H9 (cell line): ENCODE results near the gene HACD1. TPM values are rescaled to one million over a fixed set of nuclear protein-coding genes. Genes with fewer than 3 reads are reported as not detected.

Experiments
- DNase-seq: peaks from one replicate; pipeline ENCODE4 v3.0.0-alpha.2; 2017
- H2AFZ ChIP-seq: one replicate; pipeline ENCODE4 v1.6.1; 2013; ENCODE audit warnings: mild to moderate bottlenecking, low read length, control low read depth, moderate library complexity
- H2AK5ac ChIP-seq: 2 replicates; pipeline ENCODE4 v1.6.1; 2013; ENCODE audit warnings: low read length, control low read depth, mixed read lengths; ENCODE audit not compliant: insufficient read length
- H2BK120ac ChIP-seq: one replicate; pipeline ENCODE4 v1.6.1; 2013; ENCODE audit warnings: low read depth, mild to moderate bottlenecking, low read length, control low read depth, inconsistent platforms; ENCODE audit not compliant: poor library complexity, severe bottlenecking
- H2BK12ac ChIP-seq: 2 replicates; pipeline ENCODE4 v1.6.1; 2013; ENCODE audit warnings: low read length, control low read depth, mixed read lengths, low read depth; ENCODE audit not compliant: insufficient read length
- H2BK15ac ChIP-seq: 2 replicates; pipeline ENCODE4 v1.6.1; 2013; ENCODE audit warnings: low read depth, low read length, control low read depth
- H2BK20ac ChIP-seq: one replicate; pipeline ENCODE4 v1.6.1; 2013; ENCODE audit warnings: low read depth, mild to moderate bottlenecking, low read length, control low read depth, inconsistent platforms; ENCODE audit not compliant: poor library complexity, severe bottlenecking
- H2BK5ac ChIP-seq: 2 replicates; pipeline ENCODE4 v1.6.1; 2013; ENCODE audit warnings: low read length, control low read depth, mixed read lengths; ENCODE audit not compliant: insufficient read length
- H3K14ac ChIP-seq: 2 replicates; pipeline ENCODE4 v1.6.1; 2013; ENCODE audit warnings: low read length, control low read depth; ENCODE audit not compliant: insufficient read depth
- H3K18ac ChIP-seq: 2 replicates; pipeline ENCODE4 v1.6.1; 2013; ENCODE audit warnings: low read depth, mild to moderate bottlenecking, mixed read lengths, low read length, control low read depth; ENCODE audit not compliant: insufficient read length
- H3K23ac ChIP-seq: 2 replicates; pipeline ENCODE4 v1.6.1; 2013; ENCODE audit warnings: low read length, control low read depth, mixed read lengths, low read depth; ENCODE audit not compliant: insufficient read length
- H3K23me2 ChIP-seq: 2 replicates; pipeline ENCODE4 v1.6.1; 2013; ENCODE audit warnings: low read depth, mild to moderate bottlenecking, mixed read lengths, low read length, control low read depth; ENCODE audit not compliant: insufficient read length, poor library complexity, severe bottlenecking
- H3K27ac ChIP-seq: 2 replicates; pipeline ENCODE4 v1.5.1; 2013; ENCODE audit warnings: low read length, control low read depth, mixed read lengths, low read depth; ENCODE audit not compliant: insufficient read length
- H3K27me3 ChIP-seq: 2 replicates; pipeline ENCODE4 v1.6.1; 2013; ENCODE audit warnings: low read length, control low read depth, inconsistent platforms; ENCODE audit not compliant: insufficient read depth
- H3K4ac ChIP-seq: 2 replicates; pipeline ENCODE4 v1.6.1; 2013; ENCODE audit warnings: low read depth, mild to moderate bottlenecking, control low read depth, inconsistent platforms, low read length, moderate library complexity
- H3K4me1 ChIP-seq: 2 replicates; pipeline ENCODE4 v1.6.1; 2013; ENCODE audit warnings: low read length, control low read depth, inconsistent platforms; ENCODE audit not compliant: insufficient read depth
- H3K4me2 ChIP-seq: 2 replicates; pipeline ENCODE4 v1.6.1; 2013; ENCODE audit warnings: low read length, control low read depth, mixed read lengths; ENCODE audit not compliant: insufficient read length, insufficient read depth
- H3K56ac ChIP-seq: 2 replicates; pipeline ENCODE4 v1.6.1; 2013; ENCODE audit warnings: low read depth, mild to moderate bottlenecking, mixed read lengths, low read length, control low read depth; ENCODE audit not compliant: insufficient read length
- H3K79me1 ChIP-seq: 2 replicates; pipeline ENCODE4 v1.6.1; 2013; ENCODE audit warnings: low read depth, mild to moderate bottlenecking, moderate library complexity, low read length, control low read depth, inconsistent platforms; ENCODE audit not compliant: insufficient read depth, poor library complexity, severe bottlenecking
- H3K79me2 ChIP-seq: 2 replicates; pipeline ENCODE4 v1.6.1; 2013; ENCODE audit warnings: low read length, control low read depth, inconsistent platforms; ENCODE audit not compliant: insufficient read depth
- H3K9ac ChIP-seq: 2 replicates; pipeline ENCODE4 v1.6.1; 2013; ENCODE audit warnings: low read length, control low read depth, mixed read lengths; ENCODE audit not compliant: insufficient read length; ENCODE audit errors: extremely low read depth
- H3K9me3 ChIP-seq: one replicate; pipeline ENCODE4 v1.6.1; 2013; ENCODE audit warnings: low read depth, low read length, inconsistent platforms; ENCODE audit not compliant: control insufficient read depth
- H3T11ph ChIP-seq: one replicate; pipeline ENCODE4 v1.6.1; 2013; ENCODE audit warnings: mild to moderate bottlenecking, low read length, control low read depth, inconsistent platforms
- H4K20me1 ChIP-seq: one replicate; pipeline ENCODE4 v1.6.1; 2013; ENCODE audit not compliant: control insufficient read depth, insufficient read length, insufficient read depth
- H4K5ac ChIP-seq: 2 replicates; pipeline ENCODE4 v1.6.1; 2013; ENCODE audit warnings: low read depth, mild to moderate bottlenecking, mixed read lengths, low read length, control low read depth; ENCODE audit not compliant: insufficient read length
- H4K8ac ChIP-seq: replicated peaks from 2 replicates; pipeline ENCODE4 v1.6.1; 2013; ENCODE audit warnings: low read length, control low read depth, mixed read lengths, low read depth; ENCODE audit not compliant: insufficient read length
- H4K91ac ChIP-seq: 2 replicates; pipeline ENCODE4 v1.6.1; 2013; ENCODE audit warnings: low read depth, mild to moderate bottlenecking, moderate library complexity, mixed read lengths, low read length, control low read depth; ENCODE audit not compliant: insufficient read length
- H3K27ac Mint-ChIP-seq, 3 experiments: 2 replicates in 2 of 3; 3 replicates in 1 of 3; pipeline ENCODE4 v1.8.0; 2020 to 2021; ENCODE audit warnings: mixed read lengths in 3 of 3, mild to moderate bottlenecking in 1 of 3, moderate library complexity in 1 of 3
- H3K27me3 Mint-ChIP-seq: 2 replicates; pipeline ENCODE4 v1.8.0; 2021; ENCODE audit warnings: low read depth, mild to moderate bottlenecking, moderate library complexity, mixed read lengths
- H3K36me3 Mint-ChIP-seq, 3 experiments: 2 replicates in 2 of 3; 3 replicates in 1 of 3; pipeline ENCODE4 v1.8.0; 2020 to 2021; ENCODE audit warnings: low read depth in 3 of 3, mixed read lengths in 3 of 3; ENCODE audit not compliant: insufficient read depth in 1 of 3
- H3K4me1 Mint-ChIP-seq, 2 experiments: 2 replicates each; pipeline ENCODE4 v1.8.0; 2020; ENCODE audit warnings: mixed read lengths in 2 of 2
- H3K4me3 Mint-ChIP-seq, 2 experiments: 2 replicates in 1 of 2; 3 replicates in 1 of 2; pipeline ENCODE4 v1.8.0; 2020 to 2021; ENCODE audit warnings: mild to moderate bottlenecking in 2 of 2, mixed read lengths in 2 of 2, moderate library complexity in 1 of 2
- H3K9me3 Mint-ChIP-seq, 2 experiments: 2 replicates in 1 of 2; 3 replicates in 1 of 2; pipeline ENCODE4 v1.8.0; 2020; ENCODE audit warnings: mild to moderate bottlenecking in 2 of 2, mixed read lengths in 2 of 2, moderate library complexity in 1 of 2
- CTCF ChIP-seq: fragments of 200-600 bp; sonication (generic); conservative IDR thresholded peaks from 3 replicates; pipeline ENCODE4 v1.8.0; 2021; ENCODE audit warnings: antibody characterized with exemption, mild to moderate bottlenecking
- WGBS: extraction: QIAGEN DNeasy Blood & Tissue Kit; methylation state at CpG from one replicate; pipeline ENCODE4 v1.1.7; 2013; ENCODE audit warnings: missing lambda C conversion rate, low lambda C conversion rate, mixed read lengths; ENCODE audit not compliant: insufficient read length; ENCODE audit errors: extremely low coverage; 5-methylcytosine and 5-hydroxymethylcytosine counted together
- total RNA-seq: library from RNA; stranded (reverse); gene quantifications from 2 replicates; pipeline ENCODE4 v1.2.1, GENCODE V29; 2021

The HACD1 gene
- total RNA-seq, 1 experiment from 2014 or later: 25.0 TPM

GRCh38 chr10:17548770-17549169 lies 68.4 kb downstream of the HACD1 start:
- Histone ChIP-seq H3K27ac (no peak overlapping the region), H3K9me3 (no peaks in the 10 kb centered on the region), H4K20me1 (no peaks in the 10 kb centered on the region), H3K56ac (no peak overlapping the region), H3K27me3 (no peaks in the 10 kb centered on the region), H3K79me2 (no peaks in the 10 kb centered on the region), H2BK5ac (no peak overlapping the region), H3K23ac (no peak overlapping the region), H3K23me2 (no peaks in the 10 kb centered on the region), H4K5ac (no peak overlapping the region), H3K4me1 (no peaks in the 10 kb centered on the region), H2BK120ac (no peak overlapping the region), H3K9ac (no peak overlapping the region), H2BK12ac (no peak overlapping the region), H3K14ac (no peak overlapping the region), H2BK20ac (no peak overlapping the region), H4K91ac (no peak overlapping the region), H3T11ph (no peak overlapping the region), H2AK5ac (no peak overlapping the region), H3K18ac (no peak overlapping the region), H3K4ac (no peak overlapping the region), H2AFZ (no peak overlapping the region), H4K8ac (no peak overlapping the region), H3K4me2 (no peak overlapping the region), H2BK15ac (no peak overlapping the region), H3K79me1 (no peaks in the 10 kb centered on the region)
- H3K27me3 Mint-ChIP-seq: no peaks in the 10 kb centered on the region
- no peak overlapping the region for H3K27ac Mint-ChIP-seq
- H3K4me1 Mint-ChIP-seq: peaks cover 0 to 3% of the 10 kb centered on the region in 2 experiments; a peak in 1 of 4 replicates
- H3K9me3 Mint-ChIP-seq: peaks cover under 1 to 2% of the 10 kb centered on the region in 2 experiments
- no peak overlapping the region for H3K4me3 Mint-ChIP-seq
- no peak for DNase-seq
- no CpG with 5 or more reads among the region's 3 CpGs for WGBS
- H3K36me3 Mint-ChIP-seq: peaks cover under 1% of the 10 kb centered on the region in 3 experiments; a peak in 4 of 7 replicates
- no peak for TF ChIP-seq CTCF
